GM19238 (cell line): Measurements from ENCODE around the gene GDF11.

Source experiments
- DNase-seq: peaks from one replicate; pipeline ENCODE4 v3.0.0; 2011; ENCODE audit warnings: low spot score; ENCODE audit not compliant: insufficient read length

GDF11 gene

DNA sequence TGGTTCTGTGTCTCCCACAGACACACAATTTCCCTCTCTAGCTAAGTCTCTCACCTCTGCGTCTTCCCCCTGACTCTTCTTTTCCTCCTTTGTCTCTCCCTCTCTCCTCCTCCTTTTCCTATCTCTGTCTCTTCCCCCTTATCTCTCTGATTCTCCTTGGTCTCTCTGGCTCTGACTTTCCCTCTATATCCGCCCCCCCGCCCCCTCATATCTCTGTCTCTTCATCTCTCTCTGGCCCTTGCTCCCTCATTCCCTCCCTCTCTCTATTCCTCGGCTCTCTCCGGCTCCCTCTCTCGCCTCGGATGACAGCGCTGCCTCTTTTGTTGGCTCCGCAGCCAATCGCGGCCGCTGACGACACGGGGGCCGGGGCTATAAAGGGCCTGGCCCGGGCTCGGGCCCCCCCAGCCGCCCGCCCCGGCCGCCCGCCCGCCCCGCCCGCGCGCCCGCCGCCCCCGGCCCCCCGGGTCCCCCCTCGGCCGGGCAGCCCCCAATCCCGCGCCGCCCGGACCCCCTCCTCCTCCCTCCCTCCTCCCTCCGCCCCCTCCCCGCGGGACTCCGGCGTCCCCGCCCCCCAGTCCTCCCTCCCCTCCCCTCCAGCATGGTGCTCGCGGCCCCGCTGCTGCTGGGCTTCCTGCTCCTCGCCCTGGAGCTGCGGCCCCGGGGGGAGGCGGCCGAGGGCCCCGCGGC is at the start of gene GDF11:
Gene GDF11 (plus strand): TSS at position 404 of the 687 bp plus-strand sequence. CDS start 195 bp downstream, at position 599.
- DNase-seq = peak; percentile 72

DNA sequence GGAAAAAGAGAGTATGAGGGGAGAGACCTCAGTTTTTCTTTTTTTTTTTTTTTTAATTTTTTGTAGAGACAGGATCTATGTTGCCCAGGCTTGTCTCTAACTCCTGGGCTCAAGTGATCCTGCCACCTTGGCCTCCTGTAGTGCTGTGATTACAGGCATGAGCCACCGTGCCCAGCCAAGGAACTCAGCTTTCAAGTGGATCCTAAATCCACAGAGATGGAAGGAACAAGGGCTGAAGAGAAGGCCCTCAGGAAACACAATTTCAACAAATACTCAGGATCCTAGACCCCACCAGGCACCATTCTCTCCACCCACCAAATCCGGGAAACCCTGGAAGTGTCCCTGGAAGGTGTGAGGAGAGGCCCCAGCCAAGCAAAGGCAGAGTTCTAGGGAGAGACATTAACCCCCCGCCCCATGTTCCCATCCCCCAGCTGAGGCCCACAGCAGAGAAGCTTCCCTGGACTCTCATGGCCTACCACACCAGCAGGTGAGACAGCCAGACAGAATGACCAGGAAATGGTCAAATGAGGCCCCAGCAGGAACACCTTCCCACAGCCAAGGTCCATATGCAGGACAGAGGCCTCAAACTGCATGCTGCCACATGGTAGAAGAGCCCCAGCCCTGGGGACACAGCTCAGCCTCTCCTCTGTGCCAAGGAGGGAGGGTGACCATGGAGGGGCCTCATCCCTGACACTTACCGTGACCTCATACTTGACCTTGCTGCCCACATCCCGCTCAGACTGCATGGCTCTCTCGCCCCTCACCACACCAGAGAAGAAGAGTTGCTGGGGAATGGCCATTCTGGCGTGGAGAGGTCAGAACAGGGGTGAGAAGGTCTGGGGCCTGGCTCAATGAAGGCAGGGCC is 49.4 kb upstream of the GDF11 start:
- DNase-seq = no peak

DNA sequence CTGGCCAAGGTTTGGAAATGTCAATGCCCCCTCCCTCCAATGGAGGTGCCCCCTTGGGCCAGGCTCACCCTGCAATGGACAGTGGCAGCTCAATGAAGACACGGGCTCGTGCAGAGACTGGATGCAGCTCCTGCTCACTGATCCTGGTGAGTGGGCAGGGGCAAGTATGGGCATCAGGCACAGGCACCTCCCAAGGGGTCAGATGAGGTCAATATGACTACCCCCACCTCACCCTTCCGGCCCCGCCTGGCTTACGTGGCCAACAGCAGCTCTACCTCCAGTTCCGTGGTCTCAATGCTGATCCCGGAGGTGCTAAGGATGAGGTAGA is 48.8 kb upstream of the GDF11 start:
- no peak for DNase-seq

DNA sequence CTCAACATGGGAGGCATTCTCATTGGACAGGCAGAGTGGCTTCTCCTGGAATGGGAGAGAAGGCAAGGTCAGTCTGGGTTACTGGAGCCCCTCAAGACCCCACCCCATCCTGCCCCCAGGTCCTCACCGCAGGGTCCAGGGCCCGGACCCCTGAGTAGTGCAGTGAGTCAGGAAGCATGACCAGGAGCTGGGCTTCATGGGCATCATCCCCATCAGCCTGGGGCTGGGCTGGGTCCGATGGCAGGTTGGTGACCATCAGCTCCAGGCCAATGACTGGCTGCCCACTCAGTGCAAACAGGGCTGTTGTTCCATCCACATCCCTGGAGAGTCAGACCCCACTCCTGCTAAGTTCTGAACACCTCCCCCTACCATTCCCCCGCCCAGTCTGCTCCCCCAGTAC is 48.3 kb upstream of the GDF11 start:
- no peak for DNase-seq

GRCh38 chr12:55695349-55695748 is 47.6 kb upstream of the GDF11 start:
- no peak for DNase-seq

GRCh38 chr12:55696141-55696540 is 46.8 kb upstream of the GDF11 start:
- DNase-seq = no peak

DNA sequence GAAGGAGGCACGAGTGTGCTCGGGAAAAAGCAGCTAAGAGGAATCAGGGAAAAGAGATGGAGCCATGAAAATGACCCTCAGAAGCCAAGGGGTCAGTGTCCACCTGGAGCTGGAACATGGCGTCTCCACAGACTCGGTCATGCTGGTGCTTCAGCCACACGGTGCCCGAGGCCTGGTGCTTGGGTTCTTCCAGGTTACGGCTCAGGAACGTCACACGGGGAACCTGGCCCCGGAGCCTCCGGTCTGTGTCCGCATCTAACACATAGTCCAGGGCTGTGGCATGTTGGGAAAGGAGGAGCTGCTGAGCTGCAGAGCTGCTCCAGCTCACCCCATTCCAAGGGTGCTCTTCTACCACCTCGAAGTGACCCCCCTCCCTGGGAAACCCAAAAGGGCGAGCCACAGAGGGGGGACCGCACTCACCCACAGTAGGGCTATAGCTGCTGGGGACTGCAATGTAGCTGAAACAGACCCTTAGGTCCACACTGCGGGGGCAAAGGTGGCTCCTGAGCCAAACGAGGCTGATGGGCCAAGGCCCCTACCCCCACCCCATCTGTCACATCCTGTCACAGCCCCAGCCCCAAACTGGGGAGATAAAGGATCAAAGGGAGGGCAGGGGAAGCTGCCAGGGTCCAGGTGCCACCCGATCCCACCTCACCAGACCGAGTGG is 46.0 kb upstream of the GDF11 start:
- DNase-seq = no peak

- no peak for DNase-seq
Measured at GRCh38 chr12:55697686-55698085, 45.2 kb upstream of the GDF11 start.

GRCh38 chr12:55698241-55698955 is 44.5 kb upstream of the GDF11 start:
- DNase-seq = no peak

GRCh38 chr12:55698965-55699364 is 44.0 kb upstream of the GDF11 start:
- no peak for DNase-seq

DNA sequence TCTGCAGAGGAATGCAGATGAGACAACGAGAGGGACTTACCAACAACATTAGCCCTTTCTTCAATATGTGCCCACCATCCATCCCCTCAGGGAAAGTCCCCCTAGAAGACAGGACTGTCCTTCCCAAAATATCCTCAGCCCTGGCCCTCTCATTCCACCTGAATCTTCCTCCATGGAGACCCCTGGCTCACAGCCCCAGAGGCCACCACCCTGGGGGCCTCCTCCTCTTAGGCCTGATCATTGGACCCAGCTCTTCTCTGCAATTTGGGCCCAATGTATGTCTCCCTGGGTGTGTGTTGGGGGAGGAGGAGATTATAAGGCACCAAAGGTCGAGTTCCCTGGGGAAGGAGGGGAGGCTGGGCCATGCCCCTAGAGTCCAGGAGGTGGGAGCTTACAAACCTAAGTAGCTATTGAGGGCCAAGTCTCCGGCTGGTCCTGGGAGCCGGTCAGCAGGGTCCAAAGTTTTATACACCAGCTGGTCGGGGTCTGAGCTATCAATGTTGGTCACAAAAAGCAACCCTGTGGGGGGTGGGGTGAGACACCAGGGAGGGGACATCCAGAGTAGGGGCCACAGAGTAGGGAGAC is 43.4 kb upstream of the GDF11 start:
- DNase-seq = no peak

DNA sequence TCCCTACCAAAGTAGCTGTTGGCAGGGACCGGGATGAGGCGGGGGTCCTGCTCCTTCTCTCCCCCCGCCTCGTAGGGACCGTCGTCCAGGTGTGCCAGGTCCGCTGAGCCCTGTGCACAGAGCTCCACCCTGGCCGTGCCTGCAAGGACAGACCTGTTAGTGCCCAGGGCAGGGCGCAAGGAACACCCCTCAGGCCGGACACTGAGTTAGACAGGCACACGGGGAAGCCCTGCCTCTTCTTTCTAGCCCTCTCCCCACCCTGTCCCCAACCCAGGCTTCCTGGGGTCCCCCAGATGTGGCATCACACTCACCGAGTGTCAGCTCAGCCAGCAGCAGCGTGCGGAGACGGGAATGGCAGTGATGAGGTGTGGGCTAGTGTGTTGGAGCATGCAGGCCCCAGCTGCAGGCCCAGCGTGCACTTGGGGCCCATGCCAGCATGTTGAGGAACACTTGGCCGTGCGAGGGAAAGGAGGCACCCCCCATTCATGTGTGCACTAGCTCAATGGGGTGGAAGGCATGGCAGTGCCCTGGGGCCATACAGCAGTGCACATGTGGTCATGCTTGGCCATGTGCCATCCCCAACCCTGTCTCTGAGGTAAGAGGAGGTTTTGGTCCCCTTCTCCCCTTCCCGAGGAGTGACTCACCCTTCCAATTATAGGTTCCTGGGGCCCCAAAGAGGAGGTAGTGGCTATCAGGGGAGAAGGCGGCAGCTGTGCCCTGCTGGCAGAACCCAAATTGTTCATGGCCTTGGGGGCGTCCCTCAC is 42.5 kb upstream of the GDF11 start:
- no peak for DNase-seq

DNA sequence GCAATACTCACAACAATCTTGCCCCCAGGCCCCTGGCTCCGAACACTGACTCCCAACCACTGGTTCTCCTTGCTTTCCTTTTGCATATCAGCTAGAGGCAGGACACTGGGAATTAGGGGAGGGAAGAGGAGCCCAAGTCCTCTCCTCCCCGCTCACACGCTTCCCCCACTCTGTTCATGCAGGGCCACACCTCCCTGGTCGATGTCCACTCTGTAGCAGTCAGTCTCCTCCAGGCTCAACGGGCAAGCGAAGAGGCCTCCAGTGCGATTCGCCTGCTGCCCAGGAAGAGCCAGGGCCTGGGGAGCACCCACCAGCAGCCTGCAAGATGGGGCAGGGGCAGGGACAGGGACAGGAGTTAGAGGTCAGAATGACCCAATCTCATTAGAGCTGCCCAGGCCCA is 40.1 kb upstream of the GDF11 start:
- DNase-seq = no peak

DNA sequence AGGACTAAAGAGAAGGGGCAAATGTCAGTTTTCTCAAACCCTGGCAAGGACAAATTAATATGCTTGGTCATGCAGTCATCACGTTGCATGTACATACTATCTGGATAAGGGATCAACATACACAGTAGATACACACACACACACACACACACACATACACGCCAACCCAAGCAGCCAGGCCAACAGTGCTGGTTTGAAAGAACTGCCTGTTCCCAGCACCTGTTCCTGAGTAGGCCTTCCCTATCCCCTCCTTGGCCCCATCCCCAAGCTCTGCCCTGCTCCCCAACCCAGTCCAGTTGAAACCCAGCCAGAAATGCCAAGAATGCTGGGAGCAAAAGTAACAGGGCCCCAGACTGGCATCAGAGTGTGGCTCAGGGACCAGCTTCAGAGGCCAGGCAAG is 39.6 kb upstream of the GDF11 start:
- DNase-seq = no peak

- DNase-seq = no peak
Measured at GRCh38 chr12:55703901-55704761, 38.8 kb upstream of the GDF11 start.

DNA sequence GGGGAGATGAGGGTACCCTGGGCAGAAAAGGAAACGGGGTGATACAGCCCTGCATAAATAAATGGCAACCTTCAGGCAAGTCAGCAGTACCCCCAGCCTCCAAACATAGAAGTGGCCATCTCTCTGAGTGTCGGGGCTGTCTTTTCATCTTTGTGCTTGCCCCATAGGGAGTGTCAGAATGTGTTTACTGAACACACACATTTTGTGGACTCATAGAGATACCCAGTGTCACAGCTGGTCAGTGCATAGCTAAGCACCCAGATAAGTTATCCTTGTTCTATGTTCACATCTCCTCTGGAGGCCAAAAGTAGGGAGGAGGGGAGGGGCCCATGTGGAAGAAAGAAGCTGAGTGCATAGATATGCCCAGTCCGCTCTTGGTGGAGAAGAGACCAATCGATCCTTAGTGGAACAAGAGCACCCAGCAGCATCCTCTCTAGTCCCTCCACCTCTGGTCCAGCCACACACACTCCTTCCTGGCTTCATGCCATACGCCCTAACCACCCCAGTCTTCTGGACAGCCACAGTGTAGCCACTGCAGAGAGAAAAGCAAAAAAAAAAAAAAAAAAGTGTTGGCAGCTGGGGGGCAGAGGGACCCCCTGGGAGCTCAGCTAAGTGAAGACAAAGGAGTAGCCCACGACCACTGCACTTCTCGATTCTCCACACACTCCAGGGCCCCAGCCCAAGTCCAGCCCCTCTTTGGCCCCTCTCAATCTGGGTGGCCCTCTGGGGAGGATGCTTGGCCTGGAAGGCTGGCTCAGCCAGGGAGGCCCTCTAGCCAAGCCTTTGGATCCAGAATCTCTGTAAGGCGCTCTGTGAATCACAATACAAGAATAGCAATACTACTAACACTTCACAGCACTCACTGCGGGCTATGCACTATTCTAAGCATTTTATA is 37.9 kb upstream of the GDF11 start:
- DNase-seq = no peak

GRCh38 chr12:55705782-55706402 is 37.0 kb upstream of the GDF11 start:
- DNase-seq = no peak

DNA sequence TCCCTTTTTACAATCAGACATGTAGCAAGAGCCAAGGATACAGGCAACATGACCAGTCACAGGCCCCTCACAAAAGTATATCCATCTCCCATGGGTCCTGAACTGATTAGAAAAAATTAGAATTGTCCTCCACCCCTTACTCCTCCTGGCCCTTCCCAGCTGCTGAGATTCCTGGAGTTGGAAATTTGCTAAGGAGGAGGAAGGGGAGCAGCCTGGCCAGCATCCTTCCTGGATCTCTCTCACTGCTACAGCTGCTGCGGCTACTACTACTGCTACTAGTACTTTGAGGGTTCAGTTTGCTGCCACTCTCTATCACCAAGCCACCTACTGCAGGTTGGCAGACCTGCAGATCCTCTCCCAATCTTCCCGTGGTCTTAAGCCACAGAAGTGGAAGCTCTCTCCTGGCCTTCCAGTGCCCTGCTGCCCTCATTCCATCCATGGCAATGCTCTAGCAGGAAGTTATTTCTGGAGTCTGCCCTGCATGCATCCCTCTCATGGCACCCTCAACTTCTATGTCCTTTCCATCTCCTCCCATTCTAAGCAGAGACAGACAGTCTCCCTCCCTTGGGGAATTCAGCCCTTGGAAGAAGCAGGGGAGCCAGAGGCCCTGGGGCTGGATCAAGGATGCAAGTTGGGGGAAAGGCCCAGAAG is 36.2 kb upstream of the GDF11 start:
- no peak for DNase-seq
